ENCODE data around the gene INTS11.
A peak's percentile ranks its signal among the peaks of the same experiment; 100 is the strongest.
"Not testable (repeated sequence)": the region's sequence is repeated elsewhere in the genome, so short reads cannot be mapped to it uniquely, and the experiment has no call there.

The INTS11 gene

DNA sequence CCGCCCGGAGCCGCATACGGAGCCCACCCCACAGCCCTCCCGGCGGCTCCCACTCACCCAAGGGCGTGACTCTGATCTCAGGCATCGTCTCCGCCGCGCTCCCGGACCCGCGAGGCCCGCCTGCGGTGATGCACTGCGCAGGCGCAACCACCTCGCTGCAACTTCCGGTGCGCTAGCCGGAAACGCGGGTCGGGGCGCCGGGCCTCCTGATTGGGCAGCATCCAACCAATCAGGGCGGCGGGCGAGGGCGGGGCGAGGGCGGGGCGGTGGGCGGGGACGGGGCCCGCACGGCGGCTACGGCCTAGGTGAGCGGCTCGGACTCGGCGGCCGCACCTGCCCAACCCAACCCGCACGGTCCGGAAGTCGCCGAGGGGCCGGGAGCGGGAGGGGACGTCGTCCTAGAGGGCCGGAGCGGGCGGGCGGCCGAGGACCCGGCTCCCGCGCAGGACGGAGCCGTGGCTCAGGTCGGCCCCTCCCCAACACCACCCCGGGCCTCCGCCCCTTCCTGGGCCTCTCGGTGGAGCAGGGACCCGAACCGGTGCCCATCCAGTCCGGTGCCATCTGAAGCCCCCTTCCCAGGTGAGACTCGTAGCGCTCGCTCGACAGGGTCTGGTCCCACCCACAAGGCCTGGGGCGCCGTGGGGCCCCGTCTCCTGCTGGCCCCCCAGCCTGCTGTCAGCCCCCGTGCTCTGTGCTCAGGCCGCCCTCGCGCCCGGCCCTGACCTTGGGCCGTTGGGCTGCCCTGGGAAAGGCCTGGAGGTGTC, at the start of gene INTS11, which contains the start of gene CPTP:
Gene INTS11 (minus strand): TSS at position 137 of the 764 bp plus-strand sequence. CDS start 52 bp downstream, at position 85.
Gene CPTP (plus strand): TSS at position 279 of the 764 bp plus-strand sequence. CDS start 2,109 bp downstream, outside the sequence.
- DNase-seq, result peak; percentile 97

DNA sequence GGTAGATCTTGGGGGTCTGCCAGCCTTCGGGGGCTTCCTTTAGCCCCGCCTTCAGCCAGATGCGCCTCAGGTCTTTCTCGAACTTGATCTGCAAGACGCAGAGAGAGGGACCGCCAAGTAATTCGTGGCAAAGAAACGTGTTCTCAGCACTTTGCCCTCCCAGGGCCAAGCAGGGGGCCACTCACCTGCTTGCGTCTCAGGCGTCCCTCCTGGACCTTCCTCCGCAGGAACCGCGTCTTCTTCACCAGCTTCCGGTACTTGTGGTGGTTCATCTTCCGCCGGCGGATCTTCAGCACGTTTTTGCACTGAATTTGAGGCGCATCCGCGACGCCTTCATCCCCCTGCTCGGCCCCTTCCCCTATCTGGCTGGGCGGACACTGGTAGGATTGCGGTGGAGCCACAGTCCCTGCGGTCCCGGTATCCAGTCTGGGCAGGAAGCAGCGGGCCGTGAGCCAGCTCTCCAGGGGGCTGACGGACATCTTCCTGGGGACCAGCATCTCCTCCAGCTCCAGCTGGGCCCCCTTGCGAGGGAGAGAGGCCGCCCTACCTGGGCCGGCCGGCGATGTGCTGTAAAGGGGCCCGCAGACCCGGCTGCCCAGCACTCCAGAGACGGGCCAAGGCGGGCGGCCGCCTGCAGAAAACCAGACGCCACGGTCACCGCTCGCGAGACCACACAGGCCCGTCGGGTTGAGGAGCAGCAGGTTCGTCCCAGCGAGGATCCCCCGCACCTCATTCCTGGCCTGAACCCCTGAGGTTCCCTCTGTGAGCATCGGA, 49.5 kb upstream of the INTS11 start:
- no peak for DNase-seq

DNA sequence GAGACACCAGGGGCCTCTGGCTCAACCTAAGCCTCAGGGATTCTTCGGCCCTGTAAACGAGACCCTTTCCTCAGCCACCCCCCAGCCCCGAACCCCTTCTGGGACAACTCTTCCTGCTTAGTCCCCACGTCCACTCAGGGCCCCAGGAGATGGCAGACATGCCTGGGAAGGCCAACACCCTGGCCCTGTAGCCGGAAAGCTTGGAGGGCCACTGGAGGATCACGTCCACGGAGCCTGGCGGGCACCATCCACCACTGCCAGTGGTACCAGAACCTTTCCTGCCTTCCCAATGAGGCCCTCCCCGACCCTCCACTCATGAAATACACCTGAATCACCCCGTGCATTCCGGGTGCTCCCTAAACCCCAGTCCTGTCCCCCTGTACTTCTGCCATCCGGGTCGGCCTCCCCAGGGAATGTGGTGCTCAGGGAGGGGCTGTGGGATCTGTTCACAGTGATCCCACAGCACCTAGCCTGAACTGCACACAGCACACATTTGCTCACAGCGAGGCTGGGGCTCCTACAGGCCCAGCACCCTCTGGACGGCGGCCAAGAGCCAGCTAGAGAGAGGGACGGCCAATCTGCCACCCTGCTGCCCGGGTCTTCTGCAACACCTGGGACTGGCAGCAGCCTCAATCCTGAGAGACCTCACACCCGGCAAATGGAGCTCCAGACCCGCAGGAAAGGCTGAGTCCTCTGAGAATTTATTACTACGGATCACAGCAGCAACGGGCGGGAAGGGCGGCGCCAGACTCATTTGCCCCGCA, 48.8 kb upstream of the INTS11 start:
- DNase-seq, result no peak

DNA sequence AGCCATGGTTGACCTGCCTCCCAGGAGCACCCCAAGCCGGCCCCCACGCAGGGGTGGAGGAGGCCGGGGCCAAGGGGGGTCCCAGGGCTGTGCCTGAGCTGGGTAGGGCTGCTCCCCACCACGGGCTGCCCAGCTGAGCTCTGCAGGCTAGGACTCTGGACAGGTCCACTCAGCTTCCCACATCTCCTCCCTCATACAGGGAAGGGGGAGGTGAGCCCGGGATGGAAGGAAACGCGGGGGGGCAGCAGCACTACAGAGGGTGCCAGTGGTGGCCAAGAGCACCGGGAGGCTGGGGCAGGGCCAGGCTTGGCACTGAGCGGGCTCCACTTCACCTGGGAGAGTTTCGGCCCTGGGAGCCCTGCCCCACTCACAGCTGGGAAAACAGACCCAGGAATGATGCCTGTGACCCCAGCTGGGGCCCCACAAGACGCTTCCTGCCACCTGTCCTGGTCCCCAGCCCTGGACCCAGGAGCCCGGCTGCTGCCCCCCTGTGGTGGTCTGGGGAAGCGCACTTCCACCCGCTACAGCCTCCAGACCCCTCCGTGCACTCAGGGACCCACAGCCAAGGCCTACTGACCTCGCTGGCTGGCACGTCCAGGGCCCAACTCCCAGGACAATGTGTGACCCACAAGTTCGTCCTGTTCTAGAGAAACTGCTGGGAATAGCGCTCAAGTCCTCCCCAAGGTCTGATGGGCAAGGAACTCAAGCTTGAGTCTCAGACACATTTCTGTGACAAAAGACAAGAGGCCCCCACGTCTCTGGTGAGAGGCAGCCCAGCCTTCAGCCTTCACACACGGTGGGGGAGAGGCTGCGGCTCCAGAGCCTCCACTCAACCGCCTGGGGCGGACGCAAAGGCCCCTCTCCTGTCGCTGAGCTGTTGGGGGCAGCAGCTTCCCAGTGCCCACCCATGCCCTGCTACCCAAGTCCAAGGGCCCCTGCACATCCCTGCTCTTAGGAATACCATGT, 47.6 kb upstream of the INTS11 start:
- peak; percentile 77 for DNase-seq

DNA sequence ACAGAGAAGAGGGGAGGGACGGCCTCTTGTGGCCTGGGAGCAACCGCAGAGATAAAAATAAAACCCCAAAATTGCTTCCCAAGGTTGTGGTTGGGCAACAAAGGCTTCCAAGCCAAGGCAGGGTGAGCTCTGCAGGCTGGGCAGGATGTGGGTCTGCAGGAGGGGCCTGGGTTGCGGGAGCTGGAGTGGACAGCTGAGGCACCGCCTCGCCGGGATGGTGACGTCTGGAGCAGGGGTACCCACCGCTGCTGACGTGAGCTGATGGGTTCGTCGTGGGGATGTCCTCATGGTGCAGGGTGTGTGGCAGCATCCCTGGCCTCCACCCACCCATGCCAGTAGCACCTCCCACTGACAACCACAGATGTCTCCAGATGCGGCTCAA, 46.9 kb upstream of the INTS11 start:
- no peak for DNase-seq

DNA sequence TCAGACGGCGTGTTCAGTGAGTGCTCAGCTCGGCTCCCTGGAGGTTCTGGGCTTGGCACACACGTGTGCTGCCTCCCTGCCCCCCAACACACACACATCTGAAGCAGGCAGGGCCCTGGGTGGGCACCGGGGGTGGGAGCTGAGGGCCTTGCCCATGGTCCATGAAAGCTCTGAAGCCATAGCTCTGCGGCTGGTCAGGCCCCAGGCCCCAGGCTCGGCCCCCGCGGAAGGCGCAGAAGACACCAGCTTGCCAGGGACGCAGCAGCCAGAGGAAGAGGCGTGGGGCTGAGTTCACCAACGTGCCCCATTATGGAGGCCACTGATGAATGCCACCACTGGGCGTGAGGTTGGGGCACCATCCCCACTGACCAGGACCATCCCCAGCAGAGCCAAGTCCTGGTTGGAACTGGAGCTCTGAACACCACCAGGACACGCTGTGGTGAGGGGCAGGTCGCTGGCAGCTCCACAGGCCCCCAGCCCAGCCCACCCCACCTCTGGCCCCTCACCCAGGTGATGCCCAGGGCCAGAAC, 46.4 kb upstream of the INTS11 start:
- DNase-seq, result no peak

DNA sequence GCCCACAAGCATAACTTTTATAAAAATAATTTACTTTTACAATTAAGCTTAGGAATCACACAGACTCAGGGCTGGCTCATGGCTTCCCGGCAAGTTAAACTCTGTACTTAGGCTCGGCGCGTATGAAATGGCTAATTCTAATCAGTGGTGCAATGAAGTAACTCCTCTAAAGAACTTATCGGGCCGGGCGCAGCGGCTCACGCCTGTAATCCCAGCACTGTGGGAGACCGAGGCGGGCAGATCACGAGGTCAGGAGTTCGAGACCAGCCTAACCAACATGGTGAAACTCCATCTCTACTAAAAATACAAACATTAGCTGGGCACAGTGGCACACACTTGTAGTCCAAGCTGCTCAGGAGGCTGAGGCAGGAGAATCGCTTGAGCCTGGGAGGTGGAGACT, 45.6 kb upstream of the INTS11 start:
- not testable (repeated sequence) for DNase-seq

DNA sequence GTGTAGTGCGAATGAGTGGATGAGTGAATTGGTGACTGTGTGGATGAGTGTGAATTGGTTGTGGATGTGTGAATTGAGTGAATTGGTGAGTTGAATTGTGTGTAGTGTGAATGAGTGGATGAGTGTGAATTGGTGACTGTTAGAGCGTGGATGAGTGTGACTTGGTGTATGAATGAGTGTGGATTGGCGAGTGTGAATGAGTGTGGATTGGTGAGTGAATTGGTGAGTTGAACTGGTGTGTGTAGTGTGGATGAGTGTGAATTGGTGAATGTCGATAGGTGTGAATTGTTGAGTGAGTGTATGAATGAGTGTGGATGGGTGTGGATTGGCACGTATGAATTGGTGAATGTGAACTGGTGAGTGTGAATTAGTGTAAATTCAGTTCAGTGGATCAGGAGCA, 42.9 kb upstream of the INTS11 start:
- DNase-seq, result no peak

DNA sequence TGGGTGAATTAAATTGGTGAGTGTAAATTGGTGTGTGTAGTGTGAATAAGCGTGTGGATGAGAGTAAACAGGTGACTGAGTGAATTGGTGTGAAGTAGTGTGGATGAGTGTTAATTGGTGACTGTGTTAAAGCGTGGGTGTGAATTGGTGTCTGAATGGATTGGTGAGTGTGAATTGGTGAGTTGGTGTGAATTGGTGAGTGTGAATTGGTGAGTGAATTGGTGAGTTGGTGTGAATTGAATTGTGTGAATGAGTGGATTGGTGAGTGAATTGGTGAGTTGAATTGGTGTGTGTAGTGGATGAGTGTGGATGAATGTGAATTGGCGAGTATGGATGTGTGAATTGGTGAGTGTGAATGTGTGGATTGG, 42.2 kb upstream of the INTS11 start:
- DNase-seq, result no peak

DNA sequence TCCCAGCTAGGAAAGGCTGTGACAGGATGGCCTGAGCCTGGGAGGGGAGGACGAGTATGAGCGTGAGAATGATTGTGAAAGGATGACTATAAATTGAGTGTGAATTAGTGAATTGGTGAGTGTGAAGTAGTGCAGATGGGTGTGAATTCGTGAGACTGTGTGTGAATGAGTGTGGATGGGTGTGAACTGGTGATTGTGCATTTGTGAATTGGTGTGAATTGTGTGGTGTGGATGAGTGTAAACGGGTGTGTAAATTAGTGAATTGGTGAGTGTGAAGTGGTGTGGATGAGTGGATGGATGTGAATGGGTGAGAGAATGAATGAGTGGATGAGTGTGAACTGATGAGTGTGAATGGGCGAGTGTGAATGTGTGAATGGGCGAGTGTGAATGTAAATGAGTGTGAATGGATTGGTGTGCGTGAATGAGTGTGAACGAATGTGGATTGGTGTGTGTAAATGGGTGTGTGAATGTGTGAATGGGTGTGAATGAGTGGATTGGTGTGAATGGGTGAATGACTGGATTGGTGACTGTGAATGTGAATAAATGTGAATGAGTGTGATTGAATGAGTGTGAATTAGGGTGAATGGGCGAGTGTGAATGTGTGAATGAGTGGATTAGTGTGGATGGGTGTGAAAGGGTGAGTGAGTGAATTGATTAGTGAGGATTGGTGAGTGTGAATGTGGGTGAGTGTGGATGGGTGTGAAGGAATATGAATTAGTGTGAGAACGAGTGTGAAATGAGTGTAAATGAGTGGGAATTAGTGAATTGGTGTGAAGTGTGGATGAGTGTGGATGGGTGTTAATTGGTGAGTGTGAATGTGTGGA, 41.6 kb upstream of the INTS11 start:
- no peak for DNase-seq

DNA sequence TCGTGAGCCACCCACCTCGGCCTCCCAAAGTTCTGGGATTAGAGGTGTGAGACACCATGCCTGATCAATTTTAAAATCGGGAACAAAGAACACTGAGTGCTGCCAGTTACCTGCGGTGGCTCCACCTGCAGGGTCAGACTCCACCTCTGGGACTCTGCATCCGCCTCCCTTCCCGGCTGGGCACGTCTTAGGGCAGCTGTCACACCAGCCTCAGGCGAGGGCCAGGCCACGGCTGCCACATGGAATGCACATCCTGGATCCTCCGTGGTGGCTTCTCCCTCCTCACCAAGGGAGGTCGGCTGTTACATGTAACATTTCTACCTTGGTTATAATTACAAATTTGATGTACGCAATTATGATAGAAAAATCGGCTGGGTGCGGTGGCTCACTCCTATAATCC, 39.8 kb upstream of the INTS11 start:
- no peak for DNase-seq

DNA sequence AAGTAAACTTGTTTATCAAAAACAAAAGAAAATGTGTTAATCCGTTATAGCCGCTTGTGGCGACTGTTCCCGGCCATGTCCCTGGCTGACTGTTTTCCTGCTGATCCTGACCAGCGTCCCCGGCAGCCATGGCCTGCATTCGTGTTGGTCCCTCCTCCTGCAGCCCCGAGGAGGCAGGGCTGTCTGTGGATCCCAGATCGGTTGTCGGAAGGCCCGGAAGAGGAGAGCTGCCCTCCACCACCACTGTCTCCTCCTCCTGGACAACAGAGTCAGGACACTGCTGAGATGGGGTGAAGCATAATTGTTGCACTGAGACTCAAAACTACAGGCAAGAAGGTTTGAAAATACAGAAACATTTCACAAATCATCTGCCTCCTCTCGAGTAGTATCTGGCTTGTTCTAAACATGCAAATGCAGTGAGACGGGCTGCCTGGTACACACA, 37.5 kb upstream of the INTS11 start:
- DNase-seq, result no peak

DNA sequence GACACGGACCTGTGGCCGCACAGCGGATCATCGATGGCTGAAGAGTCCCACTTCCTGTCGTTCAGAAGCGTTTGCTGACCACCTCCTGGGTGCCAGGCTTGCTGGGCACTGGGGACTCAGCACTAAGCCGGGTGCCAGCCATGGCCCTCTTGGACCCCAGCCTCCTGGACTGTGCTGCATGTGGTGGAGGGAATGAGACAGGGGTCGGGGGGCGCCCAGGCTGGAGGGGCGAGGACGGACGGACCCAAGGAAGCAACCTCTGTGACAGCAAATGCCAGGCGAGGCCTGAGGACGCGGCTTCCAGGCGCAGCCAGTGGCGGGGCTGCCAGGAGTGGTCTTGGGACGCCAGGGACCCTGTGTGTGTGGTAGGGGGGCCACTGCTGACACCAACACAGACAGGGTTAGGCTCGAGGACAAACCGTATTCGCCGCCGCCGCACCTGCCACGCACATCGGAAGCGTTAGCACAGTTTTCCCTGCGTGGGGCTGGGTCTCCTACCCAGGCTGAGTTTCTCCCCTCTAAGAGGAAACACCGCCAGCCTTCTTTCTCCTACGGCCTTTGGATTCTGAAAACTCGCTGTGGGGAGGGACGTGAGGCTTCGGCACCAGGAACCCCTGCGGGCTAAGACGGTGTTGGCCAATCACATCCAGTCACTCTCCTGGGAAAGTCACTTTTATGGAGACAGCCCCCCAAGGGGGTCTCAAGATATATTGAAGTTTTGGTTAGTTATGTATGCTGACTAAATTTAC, 36.9 kb upstream of the INTS11 start:
- DNase-seq, result no peak

DNA sequence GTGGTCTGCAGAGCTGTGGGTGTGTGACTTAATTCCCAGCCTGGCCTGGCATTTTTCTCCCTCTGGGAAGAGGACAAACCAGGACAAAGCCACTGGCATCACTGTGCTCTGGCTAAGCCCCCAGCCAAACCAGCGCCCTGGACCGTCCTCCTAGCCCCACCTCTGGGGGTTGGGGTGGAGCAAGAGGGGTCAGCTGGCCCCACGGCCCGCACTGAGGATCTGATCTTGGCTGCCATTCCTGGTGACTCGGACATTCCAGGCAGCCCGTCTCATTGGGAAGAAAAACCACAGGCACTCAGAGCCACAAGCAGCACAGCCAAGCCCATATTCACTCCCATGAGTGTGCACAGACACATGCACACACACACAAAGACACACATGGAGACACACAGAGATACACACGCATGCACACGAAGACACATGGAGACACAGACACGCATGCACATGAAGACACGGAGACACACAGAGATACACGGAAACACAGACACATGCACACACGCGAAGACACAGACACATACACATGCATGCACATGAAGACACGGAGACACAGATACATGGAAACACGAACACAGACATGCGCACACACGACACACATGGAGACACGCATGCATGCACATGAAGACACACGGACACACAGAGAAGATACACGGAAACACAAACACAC, 36.2 kb upstream of the INTS11 start:
- no peak for DNase-seq

DNA sequence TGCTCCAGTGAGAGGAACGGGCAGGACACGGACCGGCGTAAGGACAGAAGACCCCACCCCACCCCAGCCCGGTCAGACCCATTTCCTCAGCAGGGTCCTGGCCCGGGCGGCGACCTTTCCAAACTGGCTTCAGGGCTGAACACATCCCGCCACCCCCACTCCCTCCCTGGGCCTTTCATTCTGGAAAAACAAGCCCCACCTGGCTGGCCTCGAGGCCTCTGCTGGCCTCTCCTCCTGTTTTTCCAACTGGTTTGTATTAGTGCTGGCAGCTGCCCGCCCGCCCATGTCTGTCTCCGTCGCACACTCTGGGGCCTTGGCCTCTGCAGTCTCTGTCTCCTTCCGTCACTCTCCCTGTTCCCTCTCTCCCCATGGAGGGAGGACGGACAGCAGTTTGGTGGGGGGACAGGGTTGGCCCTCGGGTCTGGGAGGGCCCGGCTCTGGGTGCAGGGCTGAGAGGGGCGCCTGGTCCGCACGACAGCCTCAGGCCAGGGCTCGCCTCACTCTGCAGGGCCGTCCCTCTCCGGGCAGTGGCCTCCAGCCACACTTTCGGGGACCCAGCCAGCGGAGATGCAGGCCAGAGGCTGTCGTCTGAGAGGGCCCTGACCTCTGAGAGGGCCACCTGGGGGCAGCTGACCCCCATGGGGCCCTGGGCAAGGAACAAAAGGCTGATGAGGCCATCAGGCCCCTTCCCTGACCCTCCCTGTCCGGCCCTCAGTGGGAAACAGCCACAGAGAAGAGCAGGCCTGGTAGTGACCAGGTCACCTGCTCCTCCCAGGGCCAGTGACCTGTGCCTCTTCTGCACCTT, 35.4 kb upstream of the INTS11 start:
- no peak for DNase-seq

DNA sequence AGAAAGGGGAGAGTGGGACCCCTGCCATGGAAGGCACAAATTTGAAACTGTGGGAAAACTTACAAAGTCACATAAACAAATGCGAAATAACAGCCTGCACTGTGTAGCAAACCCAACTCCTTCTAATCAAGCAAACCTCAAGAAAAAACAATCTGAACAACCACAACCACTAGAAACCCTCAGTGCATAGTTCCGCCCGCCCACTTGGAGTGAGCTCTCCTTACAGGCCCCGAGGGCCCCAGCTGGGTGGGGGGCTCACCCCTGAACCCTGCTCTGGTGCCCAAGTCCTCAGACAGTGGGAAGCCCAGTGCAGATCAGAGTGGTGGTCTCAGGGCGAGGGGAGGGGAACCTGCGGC, 34.8 kb upstream of the INTS11 start:
- no peak for DNase-seq

DNA sequence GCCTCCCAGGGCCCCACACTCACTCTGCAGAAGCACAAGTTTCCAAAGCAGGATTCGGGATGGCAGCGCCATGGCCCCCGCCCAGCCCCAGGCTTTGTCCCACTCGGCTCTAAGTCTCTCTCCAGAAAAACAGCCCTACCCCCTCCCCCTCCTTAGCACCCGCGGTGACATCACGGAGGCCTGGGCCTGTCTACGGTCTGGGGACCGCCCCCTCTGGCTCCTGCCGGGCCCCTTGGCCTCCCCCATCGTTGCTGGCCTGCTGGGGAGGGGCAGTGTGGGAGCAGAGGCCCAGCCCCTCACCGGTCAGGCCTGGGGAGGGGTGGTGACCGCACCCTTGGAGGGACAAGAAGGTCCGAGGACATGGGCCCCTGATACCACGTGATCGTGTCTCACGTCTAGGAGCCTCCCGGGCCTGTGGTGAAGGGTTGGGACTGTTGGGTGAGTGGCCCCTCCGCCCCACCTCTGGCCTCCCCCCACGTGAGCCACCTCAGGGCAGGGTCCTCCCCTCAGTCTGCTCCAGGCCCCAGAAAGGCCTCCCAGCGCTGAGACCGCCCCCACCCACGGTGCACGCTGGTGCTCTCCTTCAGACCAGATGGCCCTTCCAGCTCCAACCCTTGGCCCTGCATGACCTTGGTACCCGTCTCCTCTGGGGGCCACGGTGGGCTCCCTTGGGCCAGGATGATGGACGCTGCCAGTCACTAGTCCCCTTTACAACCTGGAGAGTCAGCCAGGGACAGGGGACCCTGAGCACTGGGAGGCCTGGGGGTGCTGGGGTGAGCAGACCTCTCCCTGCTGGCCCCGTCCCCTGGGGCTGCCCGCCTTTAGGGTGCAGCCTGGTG, 34.2 kb upstream of the INTS11 start, which contains the start of gene MXRA8:
Gene MXRA8 (minus strand): TSS at position 123 of the 839 bp plus-strand sequence. CDS start 51 bp downstream, at position 72.
- DNase-seq, result no peak

Data from stimulated activated CD4-positive, alpha-beta T cell treated with anti-CD3 and anti-CD28 coated beads, Interleukin-12 subunit alpha, Interleukin-12 subunit beta, amount 100 ng/mL, for 4 hours (primary cell).